Measurements from ENCODE around the gene GPX3. TPM values are rescaled to one million over a fixed set of nuclear protein-coding genes. Genes with fewer than 3 reads are reported as not detected.

The GPX3 gene
- total and polyA plus RNA-seq, 2 experiments from 2014 or later = 28.0 to 48.9 TPM

DNA sequence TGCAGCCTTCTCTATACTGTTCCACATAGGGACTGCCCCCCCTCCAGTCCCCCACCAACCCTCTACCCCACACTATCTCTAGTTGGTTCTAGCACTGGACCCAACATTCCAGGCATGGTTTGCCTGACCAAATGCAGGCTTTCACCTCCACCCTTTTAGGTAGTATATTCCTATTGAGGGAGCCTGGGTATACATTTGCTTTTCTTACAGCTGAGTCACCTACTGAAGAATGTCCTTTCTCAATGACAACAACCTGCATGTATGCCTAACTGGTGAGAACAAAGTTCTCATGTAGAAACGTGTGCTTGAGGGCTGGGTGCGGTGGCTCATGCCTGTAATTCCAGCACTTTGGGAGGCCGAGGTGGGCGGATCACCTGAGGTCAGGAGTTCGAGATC lies 52.2 kb downstream of the GPX3 start:
- no peak overlapping the region for H3K4me2 ChIP-seq
- Mint-ChIP-seq H3K4me1 (peaks cover 3% of the 10 kb centered on the region; the same call in 2 of the 3 replicates), H3K27me3 (ENCODE audit: insufficient read depth, low read depth, poor library complexity) (peaks cover 4% of the 10 kb centered on the region), H3K9me3 (no peaks in the 10 kb centered on the region), H3K4me3 (no peak overlapping the region), H3K36me3 (ENCODE audit: low read depth) (peaks cover 4% of the 10 kb centered on the region; the same call in 2 of the 3 replicates), H3K27ac (no peak overlapping the region)
- no peaks in the 10 kb centered on the region for H3K36me3 ChIP-seq (ENCODE audit: insufficient read depth)
- H3K4me1 ChIP-seq (ENCODE audit: insufficient read depth) = no peaks in the 10 kb centered on the region
- peaks cover 16% of the 10 kb centered on the region for H3K79me2 ChIP-seq (replicated peaks; ENCODE audit: insufficient read depth)
- H3K4me3 ChIP-seq = no peak overlapping the region
- H3K27ac ChIP-seq (ENCODE audit: low read depth) = no peak overlapping the region
- TF ChIP-seq EZH2 (IDR thresholded peaks at IDR 0.05; ENCODE audit: low read depth, unreplicated experiment) = no peak
- no peak for TF ChIP-seq POLR2AphosphoS5 (IDR thresholded peaks at IDR 0.05; ENCODE audit: low read depth)
- TF ChIP-seq ZNF114 (CRISPR knock-in tag; IDR thresholded peaks at IDR 0.05) = no peak
- TF ChIP-seq, protein P1, sequence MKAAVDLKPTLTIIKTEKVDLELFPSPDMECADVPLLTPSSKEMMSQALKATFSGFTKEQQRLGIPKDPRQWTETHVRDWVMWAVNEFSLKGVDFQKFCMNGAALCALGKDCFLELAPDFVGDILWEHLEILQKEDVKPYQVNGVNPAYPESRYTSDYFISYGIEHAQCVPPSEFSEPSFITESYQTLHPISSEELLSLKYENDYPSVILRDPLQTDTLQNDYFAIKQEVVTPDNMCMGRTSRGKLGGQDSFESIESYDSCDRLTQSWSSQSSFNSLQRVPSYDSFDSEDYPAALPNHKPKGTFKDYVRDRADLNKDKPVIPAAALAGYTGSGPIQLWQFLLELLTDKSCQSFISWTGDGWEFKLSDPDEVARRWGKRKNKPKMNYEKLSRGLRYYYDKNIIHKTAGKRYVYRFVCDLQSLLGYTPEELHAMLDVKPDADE (IDR thresholded peaks at IDR 0.05) = no peak
- no peak for TF ChIP-seq NANOG (IDR thresholded peaks at IDR 0.05; ENCODE audit: borderline replicate concordance)
- TF ChIP-seq STAT1 (IDR thresholded peaks at IDR 0.05; ENCODE audit: unreplicated experiment) = no peak
- no peak for DNase-seq (ENCODE audit: low spot score)
- no peaks in the 10 kb centered on the region for H3K27me3 ChIP-seq (ENCODE audit: insufficient read depth)
- ATAC-seq = no peak
- peaks cover 14% of the 10 kb centered on the region for H4K20me1 ChIP-seq (replicated peaks; ENCODE audit: insufficient read depth)
- no peaks in the 10 kb centered on the region for H3K9me2 ChIP-seq (ENCODE audit: insufficient read depth)
- no peak overlapping the region for H2AFZ ChIP-seq
- no peaks in the 10 kb centered on the region for H3F3A ChIP-seq (replicated peaks; ENCODE audit: low read depth)

DNA sequence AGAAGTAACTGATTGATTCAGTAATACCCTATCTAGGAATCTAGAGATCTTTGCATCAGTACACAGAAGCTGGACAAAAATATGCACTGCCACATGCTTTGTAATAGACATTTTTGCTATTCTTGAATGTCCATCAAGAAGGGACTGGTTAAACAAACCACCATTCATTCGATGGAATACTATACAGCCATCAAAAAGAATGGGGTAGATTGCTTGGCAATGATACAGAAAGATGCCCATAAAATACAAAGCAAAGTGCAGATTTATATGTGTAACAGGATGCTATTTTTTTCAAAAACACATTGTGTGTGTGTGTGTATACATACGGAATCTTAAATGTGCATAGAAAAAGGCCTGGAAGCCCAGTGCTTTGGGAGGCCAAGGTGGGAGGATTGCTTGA lies 52.9 kb downstream of the GPX3 start:
- Histone ChIP-seq H3K79me2 (replicated peaks; ENCODE audit: insufficient read depth) (peaks cover 17% of the 10 kb centered on the region), H3K4me1 (ENCODE audit: insufficient read depth) (no peaks in the 10 kb centered on the region), H3K4me3 (no peak overlapping the region), H3F3A (replicated peaks; ENCODE audit: low read depth) (no peaks in the 10 kb centered on the region), H4K20me1 (replicated peaks; ENCODE audit: insufficient read depth) (peaks cover 18% of the 10 kb centered on the region), H2AFZ (no peak overlapping the region), H3K27me3 (ENCODE audit: insufficient read depth) (no peaks in the 10 kb centered on the region), H3K27ac (ENCODE audit: low read depth) (no peak overlapping the region), H3K4me2 (no peak overlapping the region), H3K36me3 (ENCODE audit: insufficient read depth) (no peaks in the 10 kb centered on the region), H3K9me2 (ENCODE audit: insufficient read depth) (no peaks in the 10 kb centered on the region)
- no peaks in the 10 kb centered on the region for H3K9me3 Mint-ChIP-seq
- H3K4me1 Mint-ChIP-seq = no peaks in the 10 kb centered on the region
- H3K27ac Mint-ChIP-seq = no peak overlapping the region
- no peak overlapping the region for H3K4me3 Mint-ChIP-seq
- H3K27me3 Mint-ChIP-seq (ENCODE audit: insufficient read depth, low read depth, poor library complexity) = peaks cover 4% of the 10 kb centered on the region
- H3K36me3 Mint-ChIP-seq (ENCODE audit: low read depth) = no peaks in the 10 kb centered on the region
- DNase-seq (ENCODE audit: low spot score) (no peak), ATAC-seq (no peak)
- TF ChIP-seq ZNF114 (CRISPR knock-in tag; IDR thresholded peaks at IDR 0.05) = no peak
- TF ChIP-seq ZNF331 (CRISPR knock-in tag; IDR thresholded peaks at IDR 0.05; ENCODE audit: low read depth) = no peak
- no peak for TF ChIP-seq NANOG (IDR thresholded peaks at IDR 0.05; ENCODE audit: borderline replicate concordance)
- TF ChIP-seq, protein P2, sequence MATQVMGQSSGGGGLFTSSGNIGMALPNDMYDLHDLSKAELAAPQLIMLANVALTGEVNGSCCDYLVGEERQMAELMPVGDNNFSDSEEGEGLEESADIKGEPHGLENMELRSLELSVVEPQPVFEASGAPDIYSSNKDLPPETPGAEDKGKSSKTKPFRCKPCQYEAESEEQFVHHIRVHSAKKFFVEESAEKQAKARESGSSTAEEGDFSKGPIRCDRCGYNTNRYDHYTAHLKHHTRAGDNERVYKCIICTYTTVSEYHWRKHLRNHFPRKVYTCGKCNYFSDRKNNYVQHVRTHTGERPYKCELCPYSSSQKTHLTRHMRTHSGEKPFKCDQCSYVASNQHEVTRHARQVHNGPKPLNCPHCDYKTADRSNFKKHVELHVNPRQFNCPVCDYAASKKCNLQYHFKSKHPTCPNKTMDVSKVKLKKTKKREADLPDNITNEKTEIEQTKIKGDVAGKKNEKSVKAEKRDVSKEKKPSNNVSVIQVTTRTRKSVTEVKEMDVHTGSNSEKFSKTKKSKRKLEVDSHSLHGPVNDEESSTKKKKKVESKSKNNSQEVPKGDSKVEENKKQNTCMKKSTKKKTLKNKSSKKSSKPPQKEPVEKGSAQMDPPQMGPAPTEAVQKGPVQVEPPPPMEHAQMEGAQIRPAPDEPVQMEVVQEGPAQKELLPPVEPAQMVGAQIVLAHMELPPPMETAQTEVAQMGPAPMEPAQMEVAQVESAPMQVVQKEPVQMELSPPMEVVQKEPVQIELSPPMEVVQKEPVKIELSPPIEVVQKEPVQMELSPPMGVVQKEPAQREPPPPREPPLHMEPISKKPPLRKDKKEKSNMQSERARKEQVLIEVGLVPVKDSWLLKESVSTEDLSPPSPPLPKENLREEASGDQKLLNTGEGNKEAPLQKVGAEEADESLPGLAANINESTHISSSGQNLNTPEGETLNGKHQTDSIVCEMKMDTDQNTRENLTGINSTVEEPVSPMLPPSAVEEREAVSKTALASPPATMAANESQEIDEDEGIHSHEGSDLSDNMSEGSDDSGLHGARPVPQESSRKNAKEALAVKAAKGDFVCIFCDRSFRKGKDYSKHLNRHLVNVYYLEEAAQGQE (IDR thresholded peaks at IDR 0.05; ENCODE audit: unreplicated experiment) = no peak
- TF ChIP-seq EZH2phosphoT487 (IDR thresholded peaks at IDR 0.05; ENCODE audit: unreplicated experiment) = no peak
- TF ChIP-seq, protein P1 (IDR thresholded peaks at IDR 0.05) = no peak
